ENCODE data around the gene KDM2A. TPM values are rescaled to one million over a fixed set of nuclear protein-coding genes. Genes with fewer than 3 reads are reported as not detected.

Gene KDM2A
- total RNA-seq, 1 experiment from 2014 or later = 50.4 TPM

- no peak for TF ChIP-seq REST (IDR thresholded peaks at IDR 0.05; ENCODE audit: low read depth)
- no peak for TF ChIP-seq SP1 (IDR thresholded peaks at IDR 0.05; ENCODE audit: low read depth)
- no peak for TF ChIP-seq CBX3 (IDR thresholded peaks at IDR 0.05; ENCODE audit: low read depth)
- TF ChIP-seq ZBTB33 (IDR thresholded peaks at IDR 0.05; ENCODE audit: extremely low read depth, insufficient replicate concordance, low read length) = no peak
- no peak for TF ChIP-seq SRF (IDR thresholded peaks at IDR 0.05; ENCODE audit: low read depth)
- TF ChIP-seq MAX (IDR thresholded peaks at IDR 0.05) = no peak
- TF ChIP-seq EZH2phosphoT487 (IDR thresholded peaks at IDR 0.05; ENCODE audit: borderline replicate concordance) = no peak
- no peak for TF ChIP-seq JUND (IDR thresholded peaks at IDR 0.05)
Observed at GRCh38 chr11:67153971-67154370, 34.9 kb downstream of the KDM2A start (continued).

GRCh38 chr11:67154726-67155125 is 35.7 kb downstream of the KDM2A start:
- H2AFZ ChIP-seq (ENCODE audit: low read depth, low read length, poor library complexity, severe bottlenecking) = no peak overlapping the region
- BruUV-seq (replicated peaks) = no TSS peak
- H4K20me1 ChIP-seq (ENCODE audit: insufficient read depth) = peaks cover 3% of the 10 kb centered on the region
- H3K9me3 ChIP-seq (ENCODE audit: control insufficient read depth in 1 of 2, insufficient read depth in 1 of 2, low read depth in 1 of 2, low read length in 2 of 2) = no peaks in the 10 kb centered on the region
- H3K9ac ChIP-seq (ENCODE audit: low read length) = no peak overlapping the region
- H3K36me3 ChIP-seq (ENCODE audit: control insufficient read depth in 1 of 2, insufficient read depth in 2 of 2, low read length in 2 of 2) = peaks cover 0 to 6% of the 10 kb centered on the region in 2 experiments; a peak in 1 of 4 replicates
- no peaks in the 10 kb centered on the region for H3K9me2 ChIP-seq (ENCODE audit: insufficient read depth)
- no peaks in the 10 kb centered on the region for H3K27me3 ChIP-seq (ENCODE audit: insufficient read depth, low read length)
- peaks cover 0 to 4% of the 10 kb centered on the region in 2 experiments; a peak in 1 of 4 replicates for H3K4me1 ChIP-seq (ENCODE audit: control insufficient read depth in 1 of 2, insufficient read depth in 2 of 2, low read length in 2 of 2)
- intact Hi-C loops (cut with micrococcal nuclease) = no loop called here
- POLR2A ChIA-PET = no interaction called here
- DNase-seq (ENCODE audit: low read depth, low spot score) = no peak
- H3K27ac ChIP-seq (ENCODE audit: low read depth, low read length) = no peak overlapping the region
- H3K4me3 ChIP-seq (replicated peaks in 1 of 2; ENCODE audit: low read depth in 1 of 2, low read length in 2 of 2) = no peak overlapping the region
- no peak overlapping the region for H3K4me2 ChIP-seq (ENCODE audit: low read length)
- RAD21 ChIA-PET (ENCODE audit: low non-redundant PET in 1 of 2, low total read pairs in 2 of 2, uncharacterized antibody in 2 of 2, unreplicated experiment in 2 of 2) = no interaction called here
- no peak for ATAC-seq
- H3K79me2 ChIP-seq (ENCODE audit: insufficient read depth, low read length) = peaks cover 70% of the 10 kb centered on the region
- CTCF ChIA-PET = no interaction called here
- TF ChIP-seq ZBTB33 (IDR thresholded peaks at IDR 0.05; ENCODE audit: extremely low read depth, insufficient replicate concordance, low read length) (no peak), RAD21 (IDR thresholded peaks at IDR 0.05; ENCODE audit: low read depth) (no peak), FOSL1 (IDR thresholded peaks at IDR 0.05; ENCODE audit: low read depth) (no peak), CBX3 (IDR thresholded peaks at IDR 0.05; ENCODE audit: low read depth) (no peak), REST (IDR thresholded peaks at IDR 0.05; ENCODE audit: low read depth) (no peak), ZNF274 (IDR thresholded peaks at IDR 0.05; ENCODE audit: low read depth, low read length) (no peak), POLR2A (IDR thresholded peaks at IDR 0.05; ENCODE audit: borderline replicate concordance, extremely low read depth, insufficient read depth, insufficient read length) (no peak)

Measured in HCT116 (cell line).